Measurements from ENCODE around the gene PPT1. TPM values are rescaled to one million over a fixed set of nuclear protein-coding genes. Genes with fewer than 3 reads are reported as not detected.

Gene PPT1
- polyA plus RNA-seq, 1 of the 3 experiments (the other 2 are of a cell fraction) = 26.0 TPM

GRCh38 chr1:40041466-40041838, 55.6 kb downstream of the PPT1 start (continued):
- TF ChIP-seq, protein P1, sequence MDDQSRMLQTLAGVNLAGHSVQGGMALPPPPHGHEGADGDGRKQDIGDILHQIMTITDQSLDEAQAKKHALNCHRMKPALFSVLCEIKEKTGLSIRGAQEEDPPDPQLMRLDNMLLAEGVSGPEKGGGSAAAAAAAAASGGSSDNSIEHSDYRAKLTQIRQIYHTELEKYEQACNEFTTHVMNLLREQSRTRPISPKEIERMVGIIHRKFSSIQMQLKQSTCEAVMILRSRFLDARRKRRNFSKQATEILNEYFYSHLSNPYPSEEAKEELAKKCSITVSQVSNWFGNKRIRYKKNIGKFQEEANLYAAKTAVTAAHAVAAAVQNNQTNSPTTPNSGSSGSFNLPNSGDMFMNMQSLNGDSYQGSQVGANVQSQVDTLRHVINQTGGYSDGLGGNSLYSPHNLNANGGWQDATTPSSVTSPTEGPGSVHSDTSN (IDR thresholded peaks at IDR 0.05) = no peak
- no peak for TF ChIP-seq NFIC (IDR thresholded peaks at IDR 0.05; ENCODE audit: borderline replicate concordance)
- TF ChIP-seq, protein P2, sequence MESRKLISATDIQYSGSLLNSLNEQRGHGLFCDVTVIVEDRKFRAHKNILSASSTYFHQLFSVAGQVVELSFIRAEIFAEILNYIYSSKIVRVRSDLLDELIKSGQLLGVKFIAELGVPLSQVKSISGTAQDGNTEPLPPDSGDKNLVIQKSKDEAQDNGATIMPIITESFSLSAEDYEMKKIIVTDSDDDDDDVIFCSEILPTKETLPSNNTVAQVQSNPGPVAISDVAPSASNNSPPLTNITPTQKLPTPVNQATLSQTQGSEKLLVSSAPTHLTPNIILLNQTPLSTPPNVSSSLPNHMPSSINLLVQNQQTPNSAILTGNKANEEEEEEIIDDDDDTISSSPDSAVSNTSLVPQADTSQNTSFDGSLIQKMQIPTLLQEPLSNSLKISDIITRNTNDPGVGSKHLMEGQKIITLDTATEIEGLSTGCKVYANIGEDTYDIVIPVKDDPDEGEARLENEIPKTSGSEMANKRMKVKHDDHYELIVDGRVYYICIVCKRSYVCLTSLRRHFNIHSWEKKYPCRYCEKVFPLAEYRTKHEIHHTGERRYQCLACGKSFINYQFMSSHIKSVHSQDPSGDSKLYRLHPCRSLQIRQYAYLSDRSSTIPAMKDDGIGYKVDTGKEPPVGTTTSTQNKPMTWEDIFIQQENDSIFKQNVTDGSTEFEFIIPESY (IDR thresholded peaks at IDR 0.05; ENCODE audit: borderline replicate concordance, low read depth) = no peak
- no peak for TF ChIP-seq GATA2 (CRISPR knock-in tag; IDR thresholded peaks at IDR 0.05)
- no peak for TF ChIP-seq RXRA (IDR thresholded peaks at IDR 0.05; ENCODE audit: borderline replicate concordance, low read depth)

- H3K9me2 ChIP-seq = no peaks in the 10 kb centered on the region
- peak within 1 kb of the TSS; percentile 97 to 98 for H3K4me3 ChIP-seq (ENCODE audit: low read depth in 2 of 2, low read length in 1 of 2)
- peaks cover 48% of the 10 kb centered on the region for H4K20me1 ChIP-seq (ENCODE audit: insufficient read depth)
- peak within 1 kb of the TSS; percentile 75 for H2AFZ ChIP-seq (ENCODE audit: low read depth)
- POLR2A ChIA-PET = interaction anchor here (0.6 kb wide), 1 partner anchor 230 kb away, joined by 3 read pairs; no protein-coding TSS in a partner anchor
- peaks cover 57% of the 10 kb centered on the region for H3K79me2 ChIP-seq (ENCODE audit: insufficient read depth)
- peaks cover 17% of the 10 kb centered on the region for H3F3A ChIP-seq (replicated peaks; ENCODE audit: insufficient read depth)
- peak within 1 kb of the TSS; percentile 99 for H3K4me2 ChIP-seq
- WGBS (ENCODE audit: low lambda C conversion rate) = under 1% methylated on average over 22 of the region's 65 CpGs
- peaks cover 8 to 20% of the 10 kb centered on the region in 2 experiments for H3K36me3 ChIP-seq (replicated peaks in 1 of 2; ENCODE audit: control insufficient read depth in 1 of 2, insufficient read depth in 2 of 2, low read length in 1 of 2)
- CTCF ChIA-PET = interaction anchor here (0.6 to 2.0 kb wide), 4 partner anchors 9 to 321 kb away, joined by 3 to 10 read pairs (median 4); no protein-coding TSS in a partner anchor
- H3K9me3 ChIP-seq = no peaks in the 10 kb centered on the region
- DNase-seq = peak; percentile 99
- peaks cover 25 to 27% of the 10 kb centered on the region in 2 experiments for H3K4me1 ChIP-seq (ENCODE audit: control insufficient read depth in 1 of 2, insufficient read depth in 2 of 2, low read depth in 1 of 2, low read length in 1 of 2)
- H3K27me3 ChIP-seq (ENCODE audit: insufficient read depth) = no peaks in the 10 kb centered on the region
- peak within 1 kb of the TSS; percentile 95 for H3K27ac ChIP-seq (ENCODE audit: low read depth in 2 of 2, low read length in 1 of 2)
- peak within 1 kb of the TSS; percentile 94 for H3K9ac ChIP-seq
- TF ChIP-seq MAX (IDR thresholded peaks at IDR 0.05; ENCODE audit: low read depth) (peak; percentile 18), NRF1 (IDR thresholded peaks at IDR 0.05; ENCODE audit: low read depth, low read length) (no peak; the same call in 1 of the 2 replicates), IRF3 (IDR thresholded peaks at IDR 0.05; ENCODE audit: low read depth, low read length) (no peak), SMC3 (IDR thresholded peaks at IDR 0.05; ENCODE audit: low read depth, low read length) (no peak), FOSL2 (IDR thresholded peaks at IDR 0.05; ENCODE audit: borderline replicate concordance, low read depth) (no peak), CHD2 (IDR thresholded peaks at IDR 0.05; ENCODE audit: low read length, partially characterized antibody) (no peak), POLR2AphosphoS5 (IDR thresholded peaks at IDR 0.05; ENCODE audit: low read depth, low read length) (peak; percentile 84), YY1 (IDR thresholded peaks at IDR 0.05; ENCODE audit: low read depth) (no peak), TCF12 (IDR thresholded peaks at IDR 0.05) (no peak), FOXJ3 (CRISPR knock-in tag; IDR thresholded peaks at IDR 0.05) (no peak), EP300 (IDR thresholded peaks at IDR 0.05; ENCODE audit: borderline replicate concordance in 1 of 2, low read depth in 1 of 2, low read length in 1 of 2) (no peak), RCOR1 (IDR thresholded peaks at IDR 0.05; ENCODE audit: low read length) (no peak), USF2 (IDR thresholded peaks at IDR 0.05; ENCODE audit: borderline replicate concordance, low read depth, low read length) (no peak), MXI1 (IDR thresholded peaks at IDR 0.05; ENCODE audit: low read depth, low read length) (peak; percentile 67), RFX5 (IDR thresholded peaks at IDR 0.05; ENCODE audit: low read length) (no peak), MEF2A (IDR thresholded peaks at IDR 0.05; ENCODE audit: borderline replicate concordance, low read depth) (no peak), ELF1 (IDR thresholded peaks at IDR 0.05) (peak; percentile 92), NFIC (IDR thresholded peaks at IDR 0.05; ENCODE audit: borderline replicate concordance) (no peak)
- TF ChIP-seq, protein P2 (IDR thresholded peaks at IDR 0.05; ENCODE audit: borderline replicate concordance, low read depth) = no peak
Observed at GRCh38 chr1:40040511-40041465, 56.3 kb downstream of the PPT1 start, which contains the start of gene CAP1. Gene CAP1, plus strand, starts transcription at chr1:40040729. Its CDS starts 18,618 bp downstream, at chr1:40059347.

Measured in SK-N-SH (cell line).